ENCODE measurements around the gene LOXL4. TPM values are rescaled to one million over a fixed set of nuclear protein-coding genes. Genes with fewer than 3 reads are reported as not detected.

LOXL4 gene
- total RNA-seq, 1 experiment from 2014 or later: 0.13 TPM

- TF ChIP-seq, protein P1, sequence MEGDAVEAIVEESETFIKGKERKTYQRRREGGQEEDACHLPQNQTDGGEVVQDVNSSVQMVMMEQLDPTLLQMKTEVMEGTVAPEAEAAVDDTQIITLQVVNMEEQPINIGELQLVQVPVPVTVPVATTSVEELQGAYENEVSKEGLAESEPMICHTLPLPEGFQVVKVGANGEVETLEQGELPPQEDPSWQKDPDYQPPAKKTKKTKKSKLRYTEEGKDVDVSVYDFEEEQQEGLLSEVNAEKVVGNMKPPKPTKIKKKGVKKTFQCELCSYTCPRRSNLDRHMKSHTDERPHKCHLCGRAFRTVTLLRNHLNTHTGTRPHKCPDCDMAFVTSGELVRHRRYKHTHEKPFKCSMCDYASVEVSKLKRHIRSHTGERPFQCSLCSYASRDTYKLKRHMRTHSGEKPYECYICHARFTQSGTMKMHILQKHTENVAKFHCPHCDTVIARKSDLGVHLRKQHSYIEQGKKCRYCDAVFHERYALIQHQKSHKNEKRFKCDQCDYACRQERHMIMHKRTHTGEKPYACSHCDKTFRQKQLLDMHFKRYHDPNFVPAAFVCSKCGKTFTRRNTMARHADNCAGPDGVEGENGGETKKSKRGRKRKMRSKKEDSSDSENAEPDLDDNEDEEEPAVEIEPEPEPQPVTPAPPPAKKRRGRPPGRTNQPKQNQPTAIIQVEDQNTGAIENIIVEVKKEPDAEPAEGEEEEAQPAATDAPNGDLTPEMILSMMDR (conservative IDR thresholded peaks at IDR 0.05): no peak
- Histone ChIP-seq H4K8ac (replicated peaks; ENCODE audit: insufficient read length, low read depth, low read length) (no peak overlapping the region), H2BK120ac (ENCODE audit: low read depth, low read length, poor library complexity, severe bottlenecking) (no peak overlapping the region), H3T11ph (ENCODE audit: low read length) (no peak overlapping the region), H3K9ac (ENCODE audit: extremely low read depth, insufficient read length, low read length) (no peak overlapping the region), H3K79me1 (ENCODE audit: insufficient read depth, low read depth, low read length, poor library complexity, severe bottlenecking) (no peaks in the 10 kb centered on the region), H3K23ac (ENCODE audit: insufficient read length, low read depth, low read length) (no peak overlapping the region), H2BK12ac (ENCODE audit: insufficient read length, low read depth, low read length) (no peak overlapping the region), H3K4ac (ENCODE audit: low read depth, low read length) (no peak overlapping the region), H3K27ac (ENCODE audit: insufficient read length, low read depth, low read length) (no peak overlapping the region), H2AFZ (ENCODE audit: low read length) (no peak overlapping the region), H3K18ac (ENCODE audit: insufficient read length, low read depth, low read length) (no peak overlapping the region), H3K4me2 (ENCODE audit: insufficient read depth, insufficient read length, low read length) (no peak overlapping the region), H3K27me3 (ENCODE audit: insufficient read depth, low read length) (no peaks in the 10 kb centered on the region), H4K91ac (ENCODE audit: insufficient read length, low read depth, low read length) (no peak overlapping the region), H2BK15ac (ENCODE audit: low read depth, low read length) (no peak overlapping the region), H2BK20ac (ENCODE audit: low read depth, low read length, poor library complexity, severe bottlenecking) (no peak overlapping the region), H3K23me2 (ENCODE audit: insufficient read length, low read depth, low read length, poor library complexity, severe bottlenecking) (no peaks in the 10 kb centered on the region), H3K79me2 (ENCODE audit: insufficient read depth, low read length) (no peaks in the 10 kb centered on the region), H3K4me1 (ENCODE audit: insufficient read depth, low read length) (peaks cover 6% of the 10 kb centered on the region; the same call in 1 of the 2 replicates), H3K9me3 (ENCODE audit: control insufficient read depth, low read depth, low read length) (no peaks in the 10 kb centered on the region), H4K5ac (ENCODE audit: insufficient read length, low read depth, low read length) (no peak overlapping the region), H4K20me1 (ENCODE audit: control insufficient read depth, insufficient read depth, insufficient read length) (no peaks in the 10 kb centered on the region), H3K56ac (ENCODE audit: insufficient read length, low read depth, low read length) (no peak overlapping the region), H2AK5ac (ENCODE audit: insufficient read length, low read length) (no peak overlapping the region), H3K14ac (ENCODE audit: insufficient read depth, low read length) (no peak overlapping the region; the same call in 1 of the 2 replicates), H2BK5ac (ENCODE audit: insufficient read length, low read length) (no peak overlapping the region)
- no peak for DNase-seq
- Mint-ChIP-seq H3K9me3 (no peaks in the 10 kb centered on the region), H3K4me3 (no peak overlapping the region), H3K4me1 (peaks cover 25 to 29% of the 10 kb centered on the region in 2 experiments), H3K36me3 (ENCODE audit: insufficient read depth in 1 of 3, low read depth in 3 of 3) (no peaks in the 10 kb centered on the region), H3K27me3 (ENCODE audit: low read depth) (peaks cover 2% of the 10 kb centered on the region; the same call in 1 of the 2 replicates), H3K27ac (no peak overlapping the region)
- no CpG with 5 or more reads among the region's 7 CpGs for WGBS (ENCODE audit: extremely low coverage, insufficient read length, low lambda C conversion rate)
These were observed 32.7 kb upstream of the LOXL4 start for GRCh38 chr10:98300526-98301229.

Data from H9 (cell line).